Measurements from ENCODE around the gene SIGLEC1. TPM values are rescaled to one million over a fixed set of nuclear protein-coding genes. Genes with fewer than 3 reads are reported as not detected.

The SIGLEC1 gene
- total RNA-seq, 1 experiment from 2014 or later = not detected

- BruUV-seq (replicated peaks) = no TSS peak
- no peaks in the 10 kb centered on the region for H3K9me3 ChIP-seq (ENCODE audit: low read depth, low read length, poor library complexity, severe bottlenecking)
- CTCF ChIA-PET = no interaction called here
- no peaks in the 10 kb centered on the region for H3K27me3 ChIP-seq (replicated peaks; ENCODE audit: insufficient read depth, low read depth, low read length, poor library complexity)
- no peak overlapping the region for H3K27ac ChIP-seq (ENCODE audit: low read depth, low read length, poor library complexity, severe bottlenecking)
- no peaks in the 10 kb centered on the region for H3K4me1 ChIP-seq (ENCODE audit: insufficient read depth, low read length, poor library complexity, severe bottlenecking)
- no peaks in the 10 kb centered on the region for H3K36me3 ChIP-seq (ENCODE audit: insufficient read depth, low read length, poor library complexity, severe bottlenecking)
- intact Hi-C loops (cut with micrococcal nuclease; ENCODE audit: unreplicated experiment) = no loop called here
- H3K4me3 ChIP-seq (ENCODE audit: low read depth, low read length, poor library complexity, severe bottlenecking) = no peak overlapping the region
- no peak for DNase-seq (ENCODE audit: low spot score)
- POLR2A ChIA-PET (ENCODE audit: low non-redundant PET) = no interaction called here
- no peak for TF ChIP-seq EZH2 (IDR thresholded peaks at IDR 0.05; ENCODE audit: borderline replicate concordance, low read depth, low read length, poor library complexity, severe bottlenecking)
- TF ChIP-seq, protein P1, sequence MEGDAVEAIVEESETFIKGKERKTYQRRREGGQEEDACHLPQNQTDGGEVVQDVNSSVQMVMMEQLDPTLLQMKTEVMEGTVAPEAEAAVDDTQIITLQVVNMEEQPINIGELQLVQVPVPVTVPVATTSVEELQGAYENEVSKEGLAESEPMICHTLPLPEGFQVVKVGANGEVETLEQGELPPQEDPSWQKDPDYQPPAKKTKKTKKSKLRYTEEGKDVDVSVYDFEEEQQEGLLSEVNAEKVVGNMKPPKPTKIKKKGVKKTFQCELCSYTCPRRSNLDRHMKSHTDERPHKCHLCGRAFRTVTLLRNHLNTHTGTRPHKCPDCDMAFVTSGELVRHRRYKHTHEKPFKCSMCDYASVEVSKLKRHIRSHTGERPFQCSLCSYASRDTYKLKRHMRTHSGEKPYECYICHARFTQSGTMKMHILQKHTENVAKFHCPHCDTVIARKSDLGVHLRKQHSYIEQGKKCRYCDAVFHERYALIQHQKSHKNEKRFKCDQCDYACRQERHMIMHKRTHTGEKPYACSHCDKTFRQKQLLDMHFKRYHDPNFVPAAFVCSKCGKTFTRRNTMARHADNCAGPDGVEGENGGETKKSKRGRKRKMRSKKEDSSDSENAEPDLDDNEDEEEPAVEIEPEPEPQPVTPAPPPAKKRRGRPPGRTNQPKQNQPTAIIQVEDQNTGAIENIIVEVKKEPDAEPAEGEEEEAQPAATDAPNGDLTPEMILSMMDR (conservative IDR thresholded peaks at IDR 0.05; ENCODE audit: low read depth, low read length) = no peak
Observed at GRCh38 chr20:3749087-3749688, 36.8 kb upstream of the SIGLEC1 start.

GRCh38 chr20:3748073-3748472 lies 35.7 kb upstream of the SIGLEC1 start:
- Histone ChIP-seq H3K27me3 (replicated peaks; ENCODE audit: insufficient read depth, low read depth, low read length, poor library complexity) (no peaks in the 10 kb centered on the region), H3K36me3 (ENCODE audit: insufficient read depth, low read length, poor library complexity, severe bottlenecking) (no peaks in the 10 kb centered on the region), H3K4me1 (ENCODE audit: insufficient read depth, low read length, poor library complexity, severe bottlenecking) (no peaks in the 10 kb centered on the region), H3K27ac (ENCODE audit: low read depth, low read length, poor library complexity, severe bottlenecking) (no peak overlapping the region), H3K4me3 (ENCODE audit: low read depth, low read length, poor library complexity, severe bottlenecking) (no peak overlapping the region), H3K9me3 (ENCODE audit: low read depth, low read length, poor library complexity, severe bottlenecking) (no peaks in the 10 kb centered on the region)
- CTCF ChIA-PET = no interaction called here
- DNase-seq (ENCODE audit: low spot score) = no peak
- intact Hi-C loops (cut with micrococcal nuclease; ENCODE audit: unreplicated experiment) = no loop called here
- BruUV-seq (replicated peaks) = no TSS peak
- POLR2A ChIA-PET (ENCODE audit: low non-redundant PET) = no interaction called here
- TF ChIP-seq, protein P1 (conservative IDR thresholded peaks at IDR 0.05; ENCODE audit: low read depth, low read length) = no peak

GRCh38 chr20:3747471-3747870 lies 35.1 kb upstream of the SIGLEC1 start:
- ChIA-PET CTCF (no interaction called here), POLR2A (ENCODE audit: low non-redundant PET) (no interaction called here)
- Histone ChIP-seq H3K4me3 (ENCODE audit: low read depth, low read length, poor library complexity, severe bottlenecking) (no peak overlapping the region), H3K9me3 (ENCODE audit: low read depth, low read length, poor library complexity, severe bottlenecking) (no peaks in the 10 kb centered on the region), H3K36me3 (ENCODE audit: insufficient read depth, low read length, poor library complexity, severe bottlenecking) (no peaks in the 10 kb centered on the region), H3K27ac (ENCODE audit: low read depth, low read length, poor library complexity, severe bottlenecking) (no peak overlapping the region), H3K4me1 (ENCODE audit: insufficient read depth, low read length, poor library complexity, severe bottlenecking) (no peaks in the 10 kb centered on the region), H3K27me3 (replicated peaks; ENCODE audit: insufficient read depth, low read depth, low read length, poor library complexity) (no peaks in the 10 kb centered on the region)
- TF ChIP-seq, protein P1 (conservative IDR thresholded peaks at IDR 0.05; ENCODE audit: low read depth, low read length) = no peak
- TF ChIP-seq EZH2 (IDR thresholded peaks at IDR 0.05; ENCODE audit: borderline replicate concordance, low read depth, low read length, poor library complexity, severe bottlenecking) = no peak
- DNase-seq (ENCODE audit: low spot score) = no peak
- intact Hi-C loops (cut with micrococcal nuclease; ENCODE audit: unreplicated experiment) = no loop called here
- no TSS peak for BruUV-seq (replicated peaks)
